Measurements from ENCODE around the gene LRIG1.

LRIG1 gene

DNA sequence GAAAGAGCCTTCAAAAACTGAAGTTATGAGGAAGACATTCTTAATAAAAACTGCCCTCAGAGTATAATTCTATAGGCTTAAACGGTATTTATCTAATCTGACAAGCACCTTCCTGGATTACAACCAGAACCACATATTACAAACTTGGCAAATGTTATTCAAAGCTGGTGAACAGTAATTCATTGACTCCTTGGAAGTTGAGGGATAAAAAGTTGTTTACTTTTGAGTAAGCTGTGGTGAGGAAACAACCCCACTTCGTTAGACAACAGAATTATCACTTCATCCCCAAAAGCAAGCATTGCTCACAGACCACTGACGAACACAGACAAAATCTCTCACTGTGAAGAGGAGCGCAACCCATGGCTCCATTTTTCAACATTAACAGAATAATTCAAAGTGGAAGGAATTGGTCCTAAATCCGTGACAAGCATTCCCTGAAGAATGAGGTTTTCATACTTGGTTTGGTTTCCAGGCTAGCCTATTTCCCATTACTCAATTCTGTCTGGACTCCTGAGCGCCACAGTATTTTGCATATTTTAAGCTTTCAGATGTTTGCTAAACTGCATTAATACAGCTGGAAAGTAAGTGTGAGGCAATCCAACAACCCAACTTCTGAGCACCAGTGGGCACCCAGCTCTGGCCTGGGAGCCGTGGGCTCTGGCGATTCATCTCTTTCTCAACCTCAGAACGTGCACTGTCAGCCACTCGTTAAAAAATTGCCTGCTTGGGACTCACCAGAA is 32.7 kb downstream of the LRIG1 start:
- DNase-seq: no peak

GRCh38 chr3:66466606-66467270 is 34.1 kb downstream of the LRIG1 start:
- DNase-seq: no peak

DNA sequence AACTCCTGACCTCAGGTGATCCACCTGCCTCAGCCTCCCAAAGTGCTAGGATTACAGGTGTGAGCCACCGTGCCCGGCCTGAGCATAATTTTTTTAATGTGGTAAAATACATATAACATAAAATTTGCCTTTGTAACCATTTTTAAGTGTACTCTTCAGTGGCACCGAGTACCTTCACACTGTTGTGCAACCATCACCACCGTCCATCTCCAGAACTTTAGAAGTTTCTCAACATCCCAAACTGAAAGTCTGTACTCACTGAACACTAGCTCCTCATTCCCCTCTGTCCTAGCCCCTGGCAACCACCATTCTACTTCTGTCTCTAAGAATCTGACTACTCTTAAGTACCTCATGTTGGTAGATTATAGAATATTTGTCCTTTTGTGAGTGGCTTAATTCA is 35.2 kb downstream of the LRIG1 start:
- DNase-seq: no peak

GRCh38 chr3:66465034-66465433 is 35.8 kb downstream of the LRIG1 start:
- DNase-seq: no peak

GRCh38 chr3:66464512-66464894 is 36.3 kb downstream of the LRIG1 start:
- no peak for DNase-seq

DNA sequence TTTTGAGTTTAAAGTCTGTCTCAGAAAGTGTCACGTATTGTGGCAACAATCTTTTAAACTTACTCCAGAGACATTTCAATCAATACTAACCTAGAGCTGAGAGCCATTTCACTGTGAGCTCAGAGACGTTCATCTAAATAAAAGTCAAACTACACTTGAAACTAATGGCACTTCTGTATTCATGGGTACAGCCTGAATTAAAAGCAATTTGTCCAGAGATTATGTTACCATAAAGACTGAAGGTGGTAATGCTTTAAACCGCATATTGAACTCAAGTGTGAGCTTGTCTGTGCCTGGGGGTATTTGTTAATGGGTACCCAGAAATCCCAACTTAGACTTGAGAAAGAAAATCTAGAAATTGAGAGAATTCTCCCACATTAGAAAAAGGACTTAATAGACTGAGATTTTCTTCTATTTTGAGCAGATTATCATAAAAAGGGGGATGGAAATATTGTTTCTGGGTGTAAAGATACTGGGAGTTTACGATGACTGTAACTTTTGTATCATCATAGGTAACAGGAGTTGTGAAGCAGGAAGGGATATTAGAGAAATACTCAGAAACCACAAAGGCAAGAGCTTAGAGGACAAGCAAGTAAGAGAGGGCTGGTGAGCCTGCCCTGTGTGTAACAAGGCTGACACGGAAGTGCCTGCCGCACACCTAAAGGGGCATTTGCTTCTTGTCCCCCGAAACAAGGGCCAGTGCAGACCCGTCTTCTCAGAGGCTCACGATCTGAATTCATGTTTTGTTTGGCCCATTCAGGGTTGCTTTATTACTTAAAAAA is 36.9 kb downstream of the LRIG1 start:
- no peak for DNase-seq

DNA sequence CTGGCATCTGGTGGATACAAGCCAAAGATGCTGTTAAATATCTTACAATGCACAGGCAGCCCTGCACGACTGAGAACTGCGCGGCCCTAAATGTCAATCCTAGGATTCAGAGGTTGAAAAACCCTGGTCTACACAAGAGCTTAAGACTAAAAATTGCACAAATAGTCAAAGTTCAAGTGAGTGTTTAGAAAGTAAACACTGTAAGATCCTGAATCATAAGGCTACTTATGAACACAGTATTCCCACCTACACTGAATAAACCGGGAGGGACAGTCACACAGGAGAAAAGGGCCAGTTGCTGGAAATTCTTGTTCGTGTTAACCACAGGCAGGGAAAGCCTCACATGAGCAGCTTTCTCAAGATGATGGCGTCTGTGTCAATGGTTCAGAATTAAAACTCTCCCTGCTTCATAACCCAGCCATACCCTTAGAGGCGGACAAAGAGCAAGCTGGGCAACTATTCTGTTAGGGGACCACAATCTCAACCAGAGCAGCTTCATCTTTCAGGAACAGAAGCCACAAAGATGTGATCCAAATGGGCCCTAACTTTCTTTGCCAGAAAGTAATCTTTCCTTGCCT is 37.7 kb downstream of the LRIG1 start:
- DNase-seq: no peak

DNA sequence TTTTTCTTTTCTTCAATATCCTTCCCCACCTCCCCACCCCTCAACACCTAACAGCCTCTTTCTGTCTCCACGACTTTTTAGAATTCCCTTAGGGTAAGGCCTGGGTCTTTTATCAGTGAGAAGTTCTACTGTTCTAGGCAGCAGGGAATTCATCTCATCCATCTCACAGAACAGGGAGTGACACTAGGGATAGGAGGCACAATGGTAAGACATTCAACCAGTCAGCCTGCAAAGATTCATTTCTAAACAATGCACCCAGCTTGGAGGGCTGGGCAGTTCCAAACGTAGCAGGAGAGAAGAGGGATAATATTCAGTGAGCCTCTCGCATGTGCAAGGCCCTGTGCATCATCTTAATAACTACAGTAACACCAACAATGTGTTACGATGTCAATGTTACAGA is 43.6 kb downstream of the LRIG1 start:
- no peak for DNase-seq

- DNase-seq: no peak
These were observed 44.1 kb downstream of the LRIG1 start for GRCh38 chr3:66456711-66457173.

DNA sequence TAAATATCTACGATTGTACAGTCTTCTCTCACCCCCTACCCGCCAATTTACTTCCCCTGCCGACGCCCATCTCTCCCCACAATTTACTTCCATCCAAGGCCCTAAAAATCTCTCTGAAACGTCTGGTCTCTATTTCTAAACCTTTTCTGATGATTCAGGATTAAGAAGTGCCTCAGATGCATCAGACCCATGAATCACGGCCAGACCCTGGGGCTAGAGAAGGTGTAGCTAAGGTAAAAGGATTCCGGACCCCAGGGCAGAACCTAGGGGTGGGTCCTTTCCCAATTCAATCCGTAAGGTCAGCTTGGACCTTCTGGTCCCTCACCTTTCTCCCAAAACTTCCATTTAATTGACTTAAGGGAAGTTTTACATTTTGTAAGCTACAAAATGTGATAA is 46.4 kb downstream of the LRIG1 start:
- DNase-seq: no peak

- DNase-seq: no peak
These were observed 47.0 kb downstream of the LRIG1 start for GRCh38 chr3:66453651-66454463.

DNA sequence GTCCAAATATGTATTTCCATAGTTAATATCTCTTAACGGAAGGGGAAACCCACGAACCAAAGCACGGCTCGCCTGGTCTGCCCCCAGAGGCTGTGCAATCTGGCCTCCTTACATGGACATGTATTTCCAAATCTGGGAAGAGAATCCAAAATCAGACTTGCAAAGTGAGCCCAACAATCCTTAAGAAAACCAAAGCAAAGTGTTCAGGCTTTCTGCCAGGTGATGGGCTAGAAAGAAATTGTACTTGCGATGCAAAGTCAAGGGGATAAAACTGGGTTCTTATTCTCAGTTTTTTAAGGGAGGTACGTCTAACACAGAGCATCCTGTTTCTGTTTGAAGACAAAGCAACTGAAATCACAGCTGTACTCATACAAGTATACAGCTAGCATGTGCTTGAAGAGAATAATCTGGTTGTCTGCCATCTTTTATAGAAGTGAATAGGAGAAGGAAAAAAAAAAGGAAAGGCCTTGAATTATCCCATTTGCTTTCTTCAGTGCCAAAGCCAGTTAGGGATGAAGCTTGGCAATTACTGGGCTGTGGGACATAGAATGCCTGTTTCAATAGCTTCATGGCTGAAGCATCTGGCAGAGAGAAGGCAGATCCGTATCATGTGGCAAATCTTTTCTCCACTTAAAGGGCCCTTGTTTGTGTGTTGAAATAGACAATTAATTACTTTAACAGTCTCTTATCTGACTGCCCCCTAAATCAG is 48.4 kb downstream of the LRIG1 start:
- no peak for DNase-seq

GRCh38 chr3:66451766-66452165 is 49.1 kb downstream of the LRIG1 start:
- no peak for DNase-seq

GRCh38 chr3:66450390-66451022 is 50.3 kb downstream of the LRIG1 start:
- peak; percentile 13 for DNase-seq

- no peak for DNase-seq
These were observed 51.3 kb downstream of the LRIG1 start for GRCh38 chr3:66449411-66449974.

DNA sequence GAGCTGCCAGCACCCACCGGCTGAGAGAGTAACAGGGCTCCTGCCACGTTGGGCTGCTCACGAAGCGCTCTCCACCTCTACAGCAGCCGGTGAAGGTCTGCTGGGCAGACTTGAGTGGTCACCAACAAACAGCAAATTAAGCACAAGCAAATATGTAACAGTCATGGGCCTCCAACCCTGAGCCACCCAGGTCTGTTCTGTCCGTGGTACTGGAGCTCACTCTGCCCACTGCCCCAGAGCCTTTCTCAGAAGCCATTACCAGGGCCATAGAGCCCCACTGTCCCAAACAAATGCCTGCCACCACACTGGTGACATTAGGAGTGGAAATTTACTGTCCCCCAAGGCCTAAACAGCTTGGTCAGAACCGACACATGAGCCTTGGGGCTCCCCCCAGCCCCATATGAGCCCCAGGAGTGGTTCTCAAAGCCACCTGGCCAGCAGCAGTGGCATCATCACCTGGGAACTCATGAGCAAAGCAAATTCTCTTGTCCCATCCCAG is 56.6 kb downstream of the LRIG1 start:
- DNase-seq: no peak

DNA sequence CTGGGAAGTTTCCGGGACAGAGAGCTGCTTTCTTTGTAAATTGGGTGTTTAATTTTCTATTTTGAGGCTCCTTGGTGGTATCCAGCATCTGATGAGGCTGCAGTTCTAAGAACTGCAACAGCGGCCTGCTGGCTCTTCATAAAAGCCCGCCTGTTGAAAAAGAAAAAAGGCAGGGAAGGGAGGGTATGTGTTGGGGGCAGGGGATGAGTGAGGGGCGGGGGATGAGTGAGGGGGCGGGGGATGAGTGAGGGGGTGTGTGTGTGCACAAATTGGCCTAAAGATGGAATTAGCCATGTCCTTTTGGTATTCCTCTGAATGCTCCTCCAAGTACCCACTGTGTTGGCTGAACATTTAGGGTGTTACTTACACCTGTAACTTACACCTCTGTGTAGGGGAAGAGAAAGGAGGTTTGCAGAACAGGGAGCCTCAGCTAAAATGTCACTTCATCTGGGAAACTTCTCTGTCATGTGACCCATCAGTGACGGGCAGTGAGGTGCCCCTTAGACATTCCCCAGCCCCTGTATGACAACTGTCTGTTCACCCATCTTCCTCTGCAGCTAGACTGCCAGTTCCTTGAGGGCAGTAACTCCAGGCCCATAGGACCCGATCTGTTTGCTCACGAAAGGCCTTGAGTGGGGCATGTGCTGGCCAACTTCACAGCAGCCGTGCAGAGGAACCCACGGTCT is 57.6 kb downstream of the LRIG1 start:
- DNase-seq: no peak

DNA sequence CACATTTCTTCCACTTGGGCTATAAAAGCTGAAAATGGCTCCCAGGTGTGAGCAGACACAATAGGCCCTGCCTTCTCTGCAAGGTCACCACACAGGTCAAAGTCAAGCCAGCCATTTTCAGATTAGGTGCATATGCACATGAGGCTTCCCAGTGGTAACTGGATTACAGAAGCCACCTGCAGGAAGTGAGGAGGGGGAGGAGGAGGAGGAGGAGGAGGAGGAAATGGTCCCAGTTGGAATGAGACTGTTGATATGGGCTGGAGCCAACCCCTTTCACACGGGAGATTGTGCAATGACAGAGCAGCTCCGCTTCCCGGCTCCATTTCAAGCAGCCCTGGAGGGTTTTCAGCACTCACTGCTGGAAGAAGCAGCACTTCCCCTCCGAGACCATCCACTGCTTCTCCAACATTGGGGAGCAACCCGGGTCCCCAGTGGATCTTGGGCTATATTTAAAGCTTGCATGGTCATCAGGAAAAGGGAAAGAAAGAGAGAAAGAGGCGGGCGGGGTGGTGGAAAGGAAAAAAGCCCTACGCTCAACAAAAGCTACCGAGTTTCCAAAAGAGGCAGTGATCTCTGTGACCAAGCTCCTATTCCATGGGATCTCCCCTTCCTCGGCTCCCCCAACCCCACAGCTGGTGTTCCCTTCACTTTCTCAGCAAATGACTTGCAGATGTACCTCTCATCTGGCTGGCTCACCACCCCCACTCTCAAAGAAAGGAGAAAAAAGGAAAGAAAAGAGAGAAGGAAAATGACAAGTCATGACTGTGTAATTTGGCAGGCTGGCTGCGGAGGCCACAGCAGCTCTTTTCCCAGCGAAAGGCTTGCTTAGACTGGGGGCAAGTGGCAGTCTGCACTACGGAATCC is 58.3 kb downstream of the LRIG1 start:
- no peak for DNase-seq

GRCh38 chr3:66441692-66442091 is 59.1 kb downstream of the LRIG1 start:
- DNase-seq: no peak

Measured in kidney glomerular epithelial cell (primary cell).